Kidney (tissue), 14 donors: ENCODE data around the gene INSYN2B. TPM values are rescaled to one million over a fixed set of nuclear protein-coding genes. Genes with fewer than 3 reads are reported as not detected.

Experiments
- DNase-seq, 5 donors: peaks; one replicate each; pipeline ENCODE4 v3.0.0-alpha.2; 2013 to 2020
- FAIRE-seq: peaks from 2 replicates; lab custom pipeline; 2012; peaks lifted over from hg19 to GRCh38; lab: Jason Lieb, UNC
- H3K27ac ChIP-seq, 2 donors: one replicate each; pipeline ENCODE4 v1.7.0; 2013; ENCODE audit warnings: low read depth in 2 of 2, low read length in 2 of 2, inconsistent platforms in 1 of 2
- H3K27me3 ChIP-seq: one replicate; pipeline ENCODE4 v1.7.1; 2013; ENCODE audit warnings: low read length, inconsistent platforms; ENCODE audit not compliant: control insufficient read depth, insufficient read depth
- H3K36me3 ChIP-seq, 3 donors: one replicate each; pipeline versions ENCODE4 v1.7.0 to v1.7.1; 2013; ENCODE audit warnings: low read length in 3 of 3, control low read depth in 1 of 3, inconsistent platforms in 1 of 3; ENCODE audit not compliant: insufficient read depth in 3 of 3, control insufficient read depth in 2 of 3
- H3K4me1 ChIP-seq, 3 donors: one replicate each; pipeline versions ENCODE4 v1.7.0 to v1.7.1; 2013; ENCODE audit warnings: low read length in 3 of 3, inconsistent platforms in 1 of 3, low read depth in 1 of 3; ENCODE audit not compliant: control insufficient read depth in 2 of 3, insufficient read depth in 2 of 3
- H3K4me3 ChIP-seq, 3 donors: one replicate each; pipeline versions ENCODE4 v1.7.0 to v1.8.1; 2013; ENCODE audit warnings: low read length in 3 of 3, control low read depth in 1 of 3, inconsistent platforms in 1 of 3
- H3K9ac ChIP-seq, 3 donors: one replicate each; pipeline versions ENCODE4 v1.7.0 to v1.7.1; 2013; ENCODE audit warnings: low read length in 3 of 3, control low read depth in 1 of 3, inconsistent platforms in 1 of 3
- H3K9me3 ChIP-seq, 3 donors: one replicate each; pipeline versions ENCODE4 v1.7.0 to v1.7.1; 2013; ENCODE audit warnings: low read length in 3 of 3, control low read depth in 1 of 3, inconsistent platforms in 1 of 3; ENCODE audit not compliant: control insufficient read depth in 2 of 3, insufficient read depth in 1 of 3
- CTCF ChIP-seq: IDR thresholded peaks from 3 replicates; pipeline ENCODE4 v1.5.1; 2012; ENCODE audit warnings: mild to moderate bottlenecking, moderate library complexity, borderline replicate concordance; ENCODE audit not compliant: insufficient read depth; ENCODE audit errors: extremely low read depth
- intact Hi-C: fragments of 100-400 bp; cut with DNase I; formaldehyde crosslinking; loops from one replicate; pipeline ENCODE4 v1.11.1; 2022
- polyA plus RNA-seq: library from polyadenylated mRNA; stranded (reverse); fragments of 350-450 nt; fragmentation: Illumina TruSeq; extraction: RNeasy Lipid Tissue Mini Kit (QIAGEN cat#74804); gene quantifications from one replicate; pipeline ENCODE4 v1.2.3, GENCODE V29; 2014; ENCODE audit warnings: low read depth, low replicate concordance; ENCODE audit not compliant: insufficient read depth
- total RNA-seq: library from RNA; stranded (reverse); fragmentation: NEBNext Ultra II Directional; extraction: Animal tissue kit (Norgen Biotek cat#: 25700); gene quantifications from one replicate; pipeline ENCODE4 v1.2.1, GENCODE V29; 2021
- donor health status: control.
- donor health status: control.
- donor health status: control.
- donor health status: control.
- donor health status: control.
- donor health status: DM: yes; HTN: yes; CAD: no.
- donor health status: Normal renal cell carcinoma (clear cell type).

Gene INSYN2B
- total and polyA plus RNA-seq, 2 donors from 2014 or later = 0.28 TPM; not detected in 1

GRCh38 chr5:169840405-169840804, 139.9 kb downstream of the INSYN2B start:
- no peaks in the 10 kb centered on the region for H3K4me1 ChIP-seq
- intact Hi-C loops = no loop called here
- no peak overlapping the region for H3K27ac ChIP-seq
- DNase-seq = no peak
- no peaks in the 10 kb centered on the region for H3K9me3 ChIP-seq
- no peaks in the 10 kb centered on the region for H3K36me3 ChIP-seq
- no peaks in the 10 kb centered on the region for H3K27me3 ChIP-seq
- TF ChIP-seq CTCF = no peak
- H3K4me3 ChIP-seq = no peak overlapping the region
- no peak for FAIRE-seq
- H3K9ac ChIP-seq = no peak overlapping the region

- H3K9me3 ChIP-seq = no peaks in the 10 kb centered on the region
- intact Hi-C loops = no loop called here
- H3K36me3 ChIP-seq = no peaks in the 10 kb centered on the region
- DNase-seq (no peak), FAIRE-seq (no peak)
- no peak for TF ChIP-seq CTCF
- H3K27me3 ChIP-seq = no peaks in the 10 kb centered on the region
- H3K27ac ChIP-seq = no peak overlapping the region
- H3K4me3 ChIP-seq = no peak overlapping the region
- H3K4me1 ChIP-seq = no peaks in the 10 kb centered on the region
- no peak overlapping the region for H3K9ac ChIP-seq
Measured at GRCh38 chr5:169838688-169839087, 141.6 kb downstream of the INSYN2B start.

GRCh38 chr5:169837686-169838085, 142.6 kb downstream of the INSYN2B start:
- Histone ChIP-seq H3K9ac (no peak overlapping the region), H3K36me3 (no peaks in the 10 kb centered on the region), H3K4me1 (no peaks in the 10 kb centered on the region), H3K27me3 (no peaks in the 10 kb centered on the region), H3K9me3 (no peaks in the 10 kb centered on the region), H3K4me3 (no peak overlapping the region), H3K27ac (no peak overlapping the region)
- intact Hi-C loops = no loop called here
- DNase-seq (no peak), FAIRE-seq (no peak)
- no peak for TF ChIP-seq CTCF
